Measurements from ENCODE around the gene FGF18.
"Not testable (repeated sequence)": the region's sequence is repeated elsewhere in the genome, so short reads cannot be mapped to it uniquely, and the experiment has no call there.

DNA sequence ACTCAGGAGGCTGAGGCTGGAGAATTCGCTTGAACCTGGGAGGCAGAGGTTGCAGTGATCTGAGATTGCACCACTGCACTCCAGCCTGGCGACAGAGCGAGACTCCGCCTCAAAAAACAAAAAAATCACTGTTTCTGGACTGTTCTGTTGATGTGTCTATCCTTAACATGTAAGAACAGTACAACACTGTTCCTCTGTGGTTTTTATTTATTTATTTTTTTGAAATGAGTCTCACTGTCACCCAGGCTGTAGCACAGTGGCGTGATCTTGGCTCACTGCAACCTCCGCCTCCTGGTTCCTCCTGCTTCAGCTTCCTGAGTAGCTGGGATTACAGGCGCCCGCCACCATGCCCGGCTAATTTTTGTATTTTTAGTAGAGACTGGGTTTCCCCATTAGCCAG, 20.8 kb upstream of the FGF18 start:
- not testable (repeated sequence) for TF ChIP-seq TCF7L2 (IDR thresholded peaks at IDR 0.05; ENCODE audit: low read depth, low read length); NR2C1 (IDR thresholded peaks at IDR 0.05); NR2C1 (tag; IDR thresholded peaks at IDR 0.05); MYC (IDR thresholded peaks at IDR 0.05; ENCODE audit: low read depth, low read length); MYC (CRISPR knock-in tag; IDR thresholded peaks at IDR 0.05; ENCODE audit: borderline replicate concordance, low read depth); ZNF668 (CRISPR knock-in tag; IDR thresholded peaks at IDR 0.05); EZH2 (IDR thresholded peaks at IDR 0.05; ENCODE audit: borderline replicate concordance, low read depth, low read length); NR3C1 (CRISPR knock-in tag; IDR thresholded peaks at IDR 0.05); ZNF184 (CRISPR knock-in tag; IDR thresholded peaks at IDR 0.05); TBP (optimal IDR thresholded peaks at IDR 0.05; ENCODE audit: low read depth, low read length)
- TF ChIP-seq, protein P1, sequence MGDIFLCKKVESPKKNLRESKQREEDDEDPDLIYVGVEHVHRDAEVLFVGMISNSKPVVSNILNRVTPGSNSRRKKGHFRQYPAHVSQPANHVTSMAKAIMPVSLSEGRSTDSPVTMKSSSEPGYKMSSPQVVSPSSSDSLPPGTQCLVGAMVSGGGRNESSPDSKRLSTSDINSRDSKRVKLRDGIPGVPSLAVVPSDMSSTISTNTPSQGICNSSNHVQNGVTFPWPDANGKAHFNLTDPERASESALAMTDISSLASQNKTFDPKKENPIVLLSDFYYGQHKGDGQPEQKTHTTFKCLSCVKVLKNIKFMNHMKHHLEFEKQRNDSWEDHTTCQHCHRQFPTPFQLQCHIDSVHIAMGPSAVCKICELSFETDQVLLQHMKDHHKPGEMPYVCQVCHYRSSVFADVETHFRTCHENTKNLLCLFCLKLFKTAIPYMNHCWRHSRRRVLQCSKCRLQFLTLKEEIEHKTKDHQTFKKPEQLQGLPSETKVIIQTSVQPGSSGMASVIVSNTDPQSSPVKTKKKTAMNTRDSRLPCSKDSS (IDR thresholded peaks at IDR 0.05; ENCODE audit: low read depth, partially characterized antibody), result not testable (repeated sequence)
- TF ChIP-seq, protein P2, sequence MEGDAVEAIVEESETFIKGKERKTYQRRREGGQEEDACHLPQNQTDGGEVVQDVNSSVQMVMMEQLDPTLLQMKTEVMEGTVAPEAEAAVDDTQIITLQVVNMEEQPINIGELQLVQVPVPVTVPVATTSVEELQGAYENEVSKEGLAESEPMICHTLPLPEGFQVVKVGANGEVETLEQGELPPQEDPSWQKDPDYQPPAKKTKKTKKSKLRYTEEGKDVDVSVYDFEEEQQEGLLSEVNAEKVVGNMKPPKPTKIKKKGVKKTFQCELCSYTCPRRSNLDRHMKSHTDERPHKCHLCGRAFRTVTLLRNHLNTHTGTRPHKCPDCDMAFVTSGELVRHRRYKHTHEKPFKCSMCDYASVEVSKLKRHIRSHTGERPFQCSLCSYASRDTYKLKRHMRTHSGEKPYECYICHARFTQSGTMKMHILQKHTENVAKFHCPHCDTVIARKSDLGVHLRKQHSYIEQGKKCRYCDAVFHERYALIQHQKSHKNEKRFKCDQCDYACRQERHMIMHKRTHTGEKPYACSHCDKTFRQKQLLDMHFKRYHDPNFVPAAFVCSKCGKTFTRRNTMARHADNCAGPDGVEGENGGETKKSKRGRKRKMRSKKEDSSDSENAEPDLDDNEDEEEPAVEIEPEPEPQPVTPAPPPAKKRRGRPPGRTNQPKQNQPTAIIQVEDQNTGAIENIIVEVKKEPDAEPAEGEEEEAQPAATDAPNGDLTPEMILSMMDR (IDR thresholded peaks at IDR 0.05 in 2 of 3, conservative IDR thresholded peaks at IDR 0.05 in 1 of 3; ENCODE audit: insufficient read depth in 2 of 3, low read depth in 1 of 3, low read length in 3 of 3), result not testable (repeated sequence)
- TF ChIP-seq, protein P3, sequence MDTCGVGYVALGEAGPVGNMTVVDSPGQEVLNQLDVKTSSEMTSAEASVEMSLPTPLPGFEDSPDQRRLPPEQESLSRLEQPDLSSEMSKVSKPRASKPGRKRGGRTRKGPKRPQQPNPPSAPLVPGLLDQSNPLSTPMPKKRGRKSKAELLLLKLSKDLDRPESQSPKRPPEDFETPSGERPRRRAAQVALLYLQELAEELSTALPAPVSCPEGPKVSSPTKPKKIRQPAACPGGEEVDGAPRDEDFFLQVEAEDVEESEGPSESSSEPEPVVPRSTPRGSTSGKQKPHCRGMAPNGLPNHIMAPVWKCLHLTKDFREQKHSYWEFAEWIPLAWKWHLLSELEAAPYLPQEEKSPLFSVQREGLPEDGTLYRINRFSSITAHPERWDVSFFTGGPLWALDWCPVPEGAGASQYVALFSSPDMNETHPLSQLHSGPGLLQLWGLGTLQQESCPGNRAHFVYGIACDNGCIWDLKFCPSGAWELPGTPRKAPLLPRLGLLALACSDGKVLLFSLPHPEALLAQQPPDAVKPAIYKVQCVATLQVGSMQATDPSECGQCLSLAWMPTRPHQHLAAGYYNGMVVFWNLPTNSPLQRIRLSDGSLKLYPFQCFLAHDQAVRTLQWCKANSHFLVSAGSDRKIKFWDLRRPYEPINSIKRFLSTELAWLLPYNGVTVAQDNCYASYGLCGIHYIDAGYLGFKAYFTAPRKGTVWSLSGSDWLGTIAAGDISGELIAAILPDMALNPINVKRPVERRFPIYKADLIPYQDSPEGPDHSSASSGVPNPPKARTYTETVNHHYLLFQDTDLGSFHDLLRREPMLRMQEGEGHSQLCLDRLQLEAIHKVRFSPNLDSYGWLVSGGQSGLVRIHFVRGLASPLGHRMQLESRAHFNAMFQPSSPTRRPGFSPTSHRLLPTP (IDR thresholded peaks at IDR 0.05; ENCODE audit: borderline replicate concordance, extremely low read depth, insufficient read length), result not testable (repeated sequence)
